ENCODE results near the gene PEPD.

DNA sequence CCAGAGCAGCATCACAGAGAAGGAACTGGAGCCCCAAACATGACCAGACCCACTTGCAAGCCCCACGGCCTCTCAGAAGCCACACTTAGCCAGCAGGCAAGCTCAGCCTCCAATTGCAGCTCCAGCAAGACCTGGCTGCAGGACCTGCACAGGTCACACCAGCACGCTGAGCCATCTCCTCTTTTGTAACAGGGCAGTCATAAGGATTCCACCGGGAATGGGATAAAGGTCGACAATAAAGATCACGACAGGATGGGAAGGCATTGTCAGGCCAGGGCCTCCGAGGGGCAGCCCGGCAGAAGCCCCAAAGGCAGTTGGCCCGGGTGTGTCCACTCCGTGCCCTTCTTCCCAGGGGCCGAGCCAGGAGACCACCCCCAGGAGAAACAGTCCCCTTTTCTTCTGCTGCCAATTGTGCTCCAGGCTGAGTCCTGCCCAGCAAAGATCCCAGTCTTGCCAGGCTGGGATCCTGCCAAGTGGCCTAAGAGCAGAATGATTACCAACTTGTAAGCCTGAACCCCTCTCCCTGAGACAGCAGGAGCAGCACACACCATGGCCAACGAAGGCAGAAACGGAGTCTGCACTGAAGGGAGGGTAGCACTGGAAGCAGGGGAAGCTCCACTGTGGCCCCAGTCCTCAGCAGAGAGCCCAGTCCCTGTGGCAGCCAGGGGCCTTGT lies 12.5 kb downstream of the PEPD start:
- TF ChIP-seq CTCF (conservative IDR thresholded peaks at IDR 0.05; ENCODE audit: low read depth, low read length), result no peak
- TF ChIP-seq, protein P1, sequence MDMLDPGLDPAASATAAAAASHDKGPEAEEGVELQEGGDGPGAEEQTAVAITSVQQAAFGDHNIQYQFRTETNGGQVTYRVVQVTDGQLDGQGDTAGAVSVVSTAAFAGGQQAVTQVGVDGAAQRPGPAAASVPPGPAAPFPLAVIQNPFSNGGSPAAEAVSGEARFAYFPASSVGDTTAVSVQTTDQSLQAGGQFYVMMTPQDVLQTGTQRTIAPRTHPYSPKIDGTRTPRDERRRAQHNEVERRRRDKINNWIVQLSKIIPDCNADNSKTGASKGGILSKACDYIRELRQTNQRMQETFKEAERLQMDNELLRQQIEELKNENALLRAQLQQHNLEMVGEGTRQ (IDR thresholded peaks at IDR 0.05; ENCODE audit: low read depth, low read length), result no peak
